B cell (primary cell): ENCODE results near the gene SFMBT2. TPM values are rescaled to one million over a fixed set of nuclear protein-coding genes. Genes with fewer than 3 reads are reported as not detected.

ENCODE experiments used
- ATAC-seq: fragments of 200-7000 bp; cut with Tn5 transposase; one replicate; pipeline ENCODE4 v1.10.0; 2021; ENCODE audit warnings: low read depth, mild to moderate bottlenecking, moderate number of reproducible peaks, moderate library complexity
- CTCF ChIA-PET: fragments of 350-600 bp; sonication (Branson Sonifier 250); formaldehyde crosslinking; loops from one replicate; lab custom pipeline; 2021; ENCODE audit warnings: antibody characterized with exemption, inconsistent platforms; lab: Charles Lee
- POLR2A ChIA-PET: fragments of 350-600 bp; sonication (Branson Sonifier 250); formaldehyde crosslinking; loops from one replicate; lab custom pipeline; 2021; ENCODE audit warnings: antibody characterized with exemption; lab: Charles Lee
- DNase-seq: peaks from one replicate; pipeline ENCODE4 v3.0.0; 2013
- H2AFZ ChIP-seq: 2 replicates; pipeline ENCODE4 v1.6.1; 2012; ENCODE audit warnings: mild to moderate bottlenecking, low read depth, low read length; ENCODE audit not compliant: insufficient read depth, poor library complexity, severe bottlenecking
- H3K27ac ChIP-seq, 2 donors: 1 replicate in 1 of 2; 2 replicates in 1 of 2; pipeline ENCODE4 v1.5.1; 2012 to 2013; ENCODE audit warnings: low read length in 2 of 2, mild to moderate bottlenecking in 2 of 2, moderate library complexity in 1 of 2
- H3K27me3 ChIP-seq, 4 experiments: fragments of 200-600 bp in 1 of 4; sonication (generic) in 1 of 4; replicated peaks in 1 of 4; 1 replicate in 2 of 4; 2 replicates in 2 of 4; pipeline versions ENCODE4 v1.6.1 to v1.7.0; 2013 to 2016; ENCODE audit warnings: low read length in 3 of 4, mild to moderate bottlenecking in 2 of 4, mixed read lengths in 1 of 4, moderate library complexity in 1 of 4; ENCODE audit not compliant: insufficient read depth in 4 of 4, control insufficient read depth in 3 of 4; ENCODE audit errors: control extremely low read depth in 1 of 4
- H3K36me3 ChIP-seq, 2 experiments: replicated peaks in 1 of 2; 1 replicate in 1 of 2; 2 replicates in 1 of 2; pipeline versions ENCODE4 v1.6.1 to v1.7.1; 2013; ENCODE audit warnings: low read length in 1 of 2; ENCODE audit not compliant: insufficient read depth in 2 of 2, control insufficient read depth in 1 of 2; ENCODE audit errors: control extremely low read depth in 1 of 2, extremely low read depth in 1 of 2
- H3K4me1 ChIP-seq, 2 donors: fragments of 200-600 bp in 1 of 2; sonication (generic) in 1 of 2; 1 replicate in 1 of 2; 2 replicates in 1 of 2; pipeline versions ENCODE4 v1.5.1 to v1.6.1; 2013 to 2017; ENCODE audit warnings: low read length in 2 of 2; ENCODE audit not compliant: control insufficient read depth in 2 of 2, insufficient read depth in 2 of 2
- H3K4me2 ChIP-seq: replicated peaks from 2 replicates; pipeline ENCODE3; 2012; ENCODE audit warnings: mild to moderate bottlenecking, low read depth, low read length; ENCODE audit not compliant: poor library complexity, severe bottlenecking
- H3K4me3 ChIP-seq, 5 experiments: fragments of 200-600 bp in 1 of 5; sonication (generic) in 1 of 5; 1 replicate in 3 of 5; 2 replicates in 2 of 5; pipeline versions ENCODE4 v1.5.1 to v1.7.0; 2011 to 2016; ENCODE audit warnings: low read length in 4 of 5, mild to moderate bottlenecking in 4 of 5, low read depth in 2 of 5, control low read depth in 1 of 5, moderate library complexity in 1 of 5; ENCODE audit not compliant: insufficient read depth in 1 of 5; ENCODE audit errors: control extremely low read depth in 1 of 5, extremely low read depth in 1 of 5
- H3K79me2 ChIP-seq: fragments of 200-600 bp; sonication (generic); one replicate; pipeline ENCODE4 v1.6.0; 2016; ENCODE audit warnings: low read length; ENCODE audit not compliant: control insufficient read depth, insufficient read depth
- H3K9ac ChIP-seq: fragments of 200-600 bp; sonication (generic); 2 replicates; pipeline ENCODE4 v1.6.1; 2017; ENCODE audit warnings: mild to moderate bottlenecking, low read length, moderate library complexity
- H3K9me3 ChIP-seq, 3 donors: one replicate each; pipeline versions ENCODE4 v1.6.1 to v1.7.1; 2013; ENCODE audit warnings: low read length in 2 of 3; ENCODE audit not compliant: control insufficient read depth in 2 of 3, insufficient read depth in 1 of 3; ENCODE audit errors: control extremely low read depth in 1 of 3
- H4K20me1 ChIP-seq: 2 replicates; pipeline ENCODE4 v1.6.0; 2012; ENCODE audit warnings: mild to moderate bottlenecking, low read length; ENCODE audit not compliant: insufficient read depth, control insufficient read depth, poor library complexity, severe bottlenecking
- H3K27ac Mint-ChIP-seq: one replicate; pipeline ENCODE4 v1.8.0; 2021; ENCODE audit warnings: mixed read lengths
- H3K27me3 Mint-ChIP-seq: one replicate; pipeline ENCODE4 v1.8.0; 2021; ENCODE audit warnings: mixed read lengths
- H3K4me1 Mint-ChIP-seq: one replicate; pipeline ENCODE4 v1.8.0; 2021; ENCODE audit warnings: mixed read lengths
- H3K4me3 Mint-ChIP-seq: one replicate; pipeline ENCODE4 v1.8.0; 2021; ENCODE audit warnings: mixed read lengths
- H3K9me3 Mint-ChIP-seq: one replicate; pipeline ENCODE4 v1.8.0; 2022; ENCODE audit warnings: mixed read lengths; ENCODE audit not compliant: insufficient read depth
- CTCF ChIP-seq: fragments of 200-600 bp; IDR thresholded peaks from one replicate; pipeline ENCODE4 v1.8.0; 2022; ENCODE audit warnings: antibody characterized with exemption, mild to moderate bottlenecking
- EZH2 ChIP-seq: IDR thresholded peaks from 2 replicates; pipeline ENCODE4 v1.6.1; 2012; ENCODE audit warnings: borderline replicate concordance, low read depth, mild to moderate bottlenecking, moderate library complexity, low read length; ENCODE audit not compliant: insufficient read depth, poor library complexity, severe bottlenecking
- WGBS: methylation state at CpG from one replicate; pipeline ENCODE4 v1.1.5; 2013; ENCODE audit warnings: missing lambda C conversion rate; ENCODE audit not compliant: insufficient coverage; 5-methylcytosine and 5-hydroxymethylcytosine counted together
- intact Hi-C: fragments of 100-400 bp; cut with micrococcal nuclease; formaldehyde crosslinking; loops from one replicate; pipeline ENCODE4 v1.10.0; 2022
- polyA plus RNA-seq: library from polyadenylated mRNA; depleted of rRNA; stranded (reverse); fragments of >200 nt; gene quantifications from 2 replicates; pipeline ENCODE4 v1.2.3, GENCODE V29; 2012
- total RNA-seq, 2 donors: library from RNA; stranded (reverse); fragments of 120-200 nt in 1 of 2; gene quantifications; 1 replicate in 1 of 2; 2 replicates in 1 of 2; pipeline versions ENCODE4 v1.2.3 to v1.2.4, GENCODE V29; 2013 to 2022

The SFMBT2 gene
- total and polyA plus RNA-seq, 2 donors (not counting 1 experiment from before 2014, with no cell fraction given), result 2.3 to 24.0 TPM

GRCh38 chr10:7408291-7409044, 2.4 kb downstream of the SFMBT2 start:
- H3K9ac ChIP-seq, result peak overlapping the region; percentile 64
- POLR2A ChIA-PET, result interaction anchor here (0.6 to 0.7 kb wide), 2 partner anchors 381 to 681 kb away, joined by 3 to 5 read pairs; no protein-coding TSS in a partner anchor
- no peaks in the 10 kb centered on the region for H3K9me3 Mint-ChIP-seq
- peaks cover 43% of the 10 kb centered on the region for H3K4me1 Mint-ChIP-seq
- H3K79me2 ChIP-seq, result peaks cover 59% of the 10 kb centered on the region
- DNase-seq (peak; percentile 70), ATAC-seq (peak; percentile 40)
- H3K4me3 ChIP-seq, result peak overlapping the region; percentile 52 to 83 (median 74)
- peaks cover 0 to 6% (median 0%) of the 10 kb centered on the region in 3 donors for H3K9me3 ChIP-seq
- peak overlapping the region; percentile 82 for H2AFZ ChIP-seq
- CTCF ChIA-PET, result interaction anchor here (0.6 to 6.5 kb wide), 12 partner anchors 9 to 490 kb away, joined by 3 to 51 read pairs (median 5); partner anchors contain the start of gene TAF3
- peaks cover 4% of the 10 kb centered on the region for H4K20me1 ChIP-seq
- peaks cover 20 to 35% of the 10 kb centered on the region in 2 donors for H3K4me1 ChIP-seq
- peaks cover 0 to 21% (median 11%) of the 10 kb centered on the region in 4 experiments for H3K27me3 ChIP-seq
- peak overlapping the region; percentile 93 for H3K4me3 Mint-ChIP-seq
- no peak overlapping the region for H3K27ac ChIP-seq
- H3K27me3 Mint-ChIP-seq, result peaks cover 10% of the 10 kb centered on the region
- peak overlapping the region; percentile 99 for H3K4me2 ChIP-seq
- peaks cover 0 to 1% of the 10 kb centered on the region in 2 experiments for H3K36me3 ChIP-seq
- WGBS, result under 1% methylated on average over 64 of the region's 65 CpGs
- no peak for TF ChIP-seq EZH2
- peak; percentile 41 for TF ChIP-seq CTCF
- H3K27ac Mint-ChIP-seq, result peak overlapping the region; percentile 74
- intact Hi-C loops, result loop anchor here (1.0 to 2.0 kb wide), 4 partner anchors 102 to 740 kb away; no protein-coding TSS in a partner anchor
